Spleen (tissue), 11 donors: ENCODE data around the gene SMOC2. TPM values are rescaled to one million over a fixed set of nuclear protein-coding genes. Genes with fewer than 3 reads are reported as not detected.

Experiments
- DNase-seq: peaks from one replicate; pipeline ENCODE4 v3.0.0-alpha.2; 2020
- H3K27ac ChIP-seq, 8 donors: fragments of 200-600 bp; sonication (generic) in 7 of 8; 1 replicate in 4 of 8; 2 replicates in 4 of 8; pipeline versions ENCODE4 v1.5.0 to v1.8.0; 2016 to 2021; ENCODE audit warnings: inconsistent platforms in 4 of 8, mild to moderate bottlenecking in 4 of 8, moderate library complexity in 1 of 8
- H3K27me3 ChIP-seq, 7 donors: fragments of 200-600 bp; sonication (generic) in 6 of 7; replicated peaks in 1 of 7; 1 replicate in 4 of 7; 2 replicates in 3 of 7; pipeline versions ENCODE4 v1.5.0 to v1.8.0; 2016 to 2021; ENCODE audit warnings: inconsistent platforms in 3 of 7, mild to moderate bottlenecking in 1 of 7
- H3K36me3 ChIP-seq, 6 donors: fragments of 200-600 bp; sonication (generic) in 5 of 6; 1 replicate in 4 of 6; 2 replicates in 2 of 6; pipeline versions ENCODE4 v1.5.0 to v1.8.0; 2016 to 2021; ENCODE audit warnings: inconsistent platforms in 2 of 6
- H3K4me1 ChIP-seq, 6 donors: fragments of 200-600 bp; sonication (generic) in 5 of 6; 1 replicate in 3 of 6; 2 replicates in 3 of 6; pipeline versions ENCODE4 v1.5.0 to v1.8.0; 2016 to 2021; ENCODE audit warnings: inconsistent platforms in 3 of 6
- H3K4me3 ChIP-seq, 8 donors: fragments of 200-600 bp; sonication (generic) in 7 of 8; 1 replicate in 4 of 8; 2 replicates in 4 of 8; pipeline versions ENCODE4 v1.5.0 to v1.8.0; 2016 to 2021; ENCODE audit warnings: inconsistent platforms in 4 of 8, mild to moderate bottlenecking in 4 of 8, moderate library complexity in 2 of 8
- H3K9me3 ChIP-seq, 8 donors: fragments of 200-600 bp; sonication (generic) in 7 of 8; 1 replicate in 4 of 8; 2 replicates in 4 of 8; pipeline versions ENCODE4 v1.5.0 to v1.8.0; 2016 to 2021; ENCODE audit warnings: inconsistent platforms in 4 of 8
- CTCF ChIP-seq, 11 experiments: fragments of 200-600 bp in 7 of 11; fragments of 450-650 bp in 4 of 11; sonication (generic) in 4 of 11; IDR thresholded peaks in 8 of 11; conservative IDR thresholded peaks in 3 of 11; 1 replicate in 7 of 11; 2 replicates in 4 of 11; pipeline versions ENCODE4 v1.4.0 to v1.8.0; 2016 to 2021; ENCODE audit warnings: antibody characterized with exemption in 11 of 11, inconsistent platforms in 4 of 11, mild to moderate bottlenecking in 1 of 11
- POLR2A ChIP-seq, 3 donors: fragments of 450-650 bp; IDR thresholded peaks; one replicate each; pipeline ENCODE4 v1.5.1; 2017; ENCODE audit warnings: antibody characterized with exemption in 3 of 3, mild to moderate bottlenecking in 1 of 3
- POLR2AphosphoS5 ChIP-seq, 3 donors: sonication (generic); formaldehyde crosslinking; IDR thresholded peaks; one replicate each; pipeline ENCODE4 v1.5.1; 2017; ENCODE audit warnings: antibody characterized with exemption in 3 of 3
- WGBS, 5 donors: extraction: QIAGEN DNeasy Blood & Tissue Kit in 3 of 5; methylation state at CpG; one replicate each; pipeline versions ENCODE4 v1.1.5 to v1.1.7; 2013 to 2018; 5-methylcytosine and 5-hydroxymethylcytosine counted together
- intact Hi-C: fragments of 100-400 bp; cut with DNase I; formaldehyde crosslinking; loops from one replicate; pipeline ENCODE4 v1.15.0; 2023; ENCODE audit warnings: low total_unique reads
- polyA plus RNA-seq, 3 donors: library from polyadenylated mRNA; stranded (reverse); fragments of 200-250 nt; gene quantifications; one replicate each; pipeline ENCODE4 v1.2.1, GENCODE V29; 2013
- total RNA-seq, 7 donors: library from RNA; depleted of rRNA in 3 of 7; stranded (reverse); fragments of >200 nt in 3 of 7; fragmentation: NEBNext Ultra II Directional in 4 of 7; extraction: Animal tissue kit (Norgen Biotek cat#: 25700) in 4 of 7; gene quantifications; one replicate each; pipeline versions ENCODE4 v1.1.0 to v1.2.1, GENCODE V29; 2016 to 2021
- donor health status: healthy with polysubstance abuse.
- donor health status: DM: no; HTN: no; CAD: no; lungs with moderate emphysema.
- donor health status: DM: no; HTN: no; CAD: no.
- donor health status: Bipolar disorder and iron deficiency.
- donor health status: healthy.
- donor health status: DM: no; HTN: no; CAD: no.
- donor health status: DM: yes; HTN: yes; CAD: no.

SMOC2 gene
- total and polyA plus RNA-seq, 10 donors, result 0.94 to 7.6 (median 1.8) TPM

- WGBS, 5 donors, result 70 to 82% (median 74%) methylated on average over 9 to 10 of the region's 10 CpGs
- Histone ChIP-seq H3K4me3 (no peak overlapping the region), H3K27ac (no peak overlapping the region), H3K9me3 (peaks cover 0 to 14% (median 0%) of the 10 kb centered on the region in 8 donors), H3K4me1 (no peaks in the 10 kb centered on the region), H3K27me3 (no peaks in the 10 kb centered on the region), H3K36me3 (no peaks in the 10 kb centered on the region)
- DNase-seq, result no peak
- intact Hi-C loops, result no loop called here
- TF ChIP-seq CTCF (IDR thresholded peaks at IDR 0.05 in 8 of 11, conservative IDR thresholded peaks at IDR 0.05 in 3 of 11), result no peak
- no peak for TF ChIP-seq POLR2A (IDR thresholded peaks at IDR 0.05)
- no peak for TF ChIP-seq POLR2AphosphoS5 (IDR thresholded peaks at IDR 0.05)
Measured at GRCh38 chr6:168554472-168554871, 113.5 kb downstream of the SMOC2 start.

- 88 to 91% (median 89%) methylated on average over 31 to 33 of the region's 33 CpGs for WGBS, 5 donors
- Histone ChIP-seq H3K27me3 (no peaks in the 10 kb centered on the region), H3K9me3 (peaks cover 0 to 14% (median 0%) of the 10 kb centered on the region in 8 donors), H3K27ac (no peak overlapping the region), H3K4me3 (no peak overlapping the region), H3K4me1 (no peaks in the 10 kb centered on the region), H3K36me3 (no peaks in the 10 kb centered on the region)
- intact Hi-C loops, result no loop called here
- TF ChIP-seq POLR2A (IDR thresholded peaks at IDR 0.05) (no peak), CTCF (IDR thresholded peaks at IDR 0.05 in 8 of 11, conservative IDR thresholded peaks at IDR 0.05 in 3 of 11) (no peak), POLR2AphosphoS5 (IDR thresholded peaks at IDR 0.05) (no peak)
- no peak for DNase-seq
Measured at GRCh38 chr6:168554898-168555617, 114.1 kb downstream of the SMOC2 start.

- Histone ChIP-seq H3K4me1 (no peaks in the 10 kb centered on the region), H3K4me3 (no peak overlapping the region), H3K9me3 (peaks cover 0 to 12% (median 0%) of the 10 kb centered on the region in 8 donors), H3K27me3 (no peaks in the 10 kb centered on the region), H3K36me3 (no peaks in the 10 kb centered on the region), H3K27ac (no peak overlapping the region)
- intact Hi-C loops, result no loop called here
- DNase-seq, result no peak
- 92 to 98% (median 93%) methylated on average over 18 to 41 of the region's 41 CpGs for WGBS, 5 donors
- TF ChIP-seq POLR2A (IDR thresholded peaks at IDR 0.05), result no peak
- no peak for TF ChIP-seq POLR2AphosphoS5 (IDR thresholded peaks at IDR 0.05)
- no peak for TF ChIP-seq CTCF (IDR thresholded peaks at IDR 0.05 in 8 of 11, conservative IDR thresholded peaks at IDR 0.05 in 3 of 11)
Measured at GRCh38 chr6:168555618-168556273, 114.8 kb downstream of the SMOC2 start.

- intact Hi-C loops, result no loop called here
- Histone ChIP-seq H3K36me3 (no peaks in the 10 kb centered on the region), H3K4me3 (no peak overlapping the region), H3K4me1 (no peaks in the 10 kb centered on the region), H3K27ac (no peak overlapping the region), H3K27me3 (peaks cover 0 to 3% (median 0%) of the 10 kb centered on the region in 7 donors), H3K9me3 (peaks cover 0 to 3% (median 0%) of the 10 kb centered on the region in 8 donors)
- WGBS, 5 donors, result 83 to 90% (median 86%) methylated on average over 8 of the region's 8 CpGs
- no peak for DNase-seq
- TF ChIP-seq CTCF (IDR thresholded peaks at IDR 0.05 in 8 of 11, conservative IDR thresholded peaks at IDR 0.05 in 3 of 11) (no peak), POLR2AphosphoS5 (IDR thresholded peaks at IDR 0.05) (no peak), POLR2A (IDR thresholded peaks at IDR 0.05) (no peak)
Measured at GRCh38 chr6:168557512-168557911, 116.5 kb downstream of the SMOC2 start.
